Epithelial cell of esophagus (primary cell): ENCODE results near the gene HAAO.

Source experiments
- DNase-seq: peaks from one replicate; pipeline ENCODE4 v3.0.0; 2010; ENCODE audit warnings: low read depth
- H3K4me3 ChIP-seq: 2 replicates; pipeline ENCODE4 v1.5.1; 2011; ENCODE audit warnings: mild to moderate bottlenecking, low read length, control low read depth
- CTCF ChIP-seq: IDR thresholded peaks from 2 replicates; pipeline ENCODE4 v1.5.1; 2011; ENCODE audit warnings: low read depth, mild to moderate bottlenecking, low read length, control low read depth, inconsistent platforms; ENCODE audit not compliant: insufficient read depth; ENCODE audit errors: missing control alignments

The HAAO gene

GRCh38 chr2:42756966-42757513 lies 35.3 kb downstream of the HAAO start:
- H3K4me3 ChIP-seq: no peak overlapping the region
- DNase-seq: no peak
- no peak for TF ChIP-seq CTCF

GRCh38 chr2:42756150-42756775 lies 36.1 kb downstream of the HAAO start:
- no peak for DNase-seq
- no peak for TF ChIP-seq CTCF

GRCh38 chr2:42755191-42755880 lies 37.0 kb downstream of the HAAO start:
- TF ChIP-seq CTCF: no peak

More at GRCh38 chr2:42756150-42756775, 36.1 kb downstream of the HAAO start:
- no peak overlapping the region for H3K4me3 ChIP-seq

GRCh38 chr2:42754776-42755140 lies 37.6 kb downstream of the HAAO start:
- no peak for DNase-seq
- H3K4me3 ChIP-seq: no peak overlapping the region
- TF ChIP-seq CTCF: no peak

More at GRCh38 chr2:42755191-42755880, 37.0 kb downstream of the HAAO start:
- H3K4me3 ChIP-seq: no peak overlapping the region
- DNase-seq: no peak

GRCh38 chr2:42754021-42754775 lies 38.2 kb downstream of the HAAO start:
- TF ChIP-seq CTCF: no peak
- no peak for DNase-seq

GRCh38 chr2:42752816-42753813 lies 39.3 kb downstream of the HAAO start:
- H3K4me3 ChIP-seq: no peak overlapping the region
- DNase-seq: no peak
- TF ChIP-seq CTCF: no peak

More at GRCh38 chr2:42754021-42754775, 38.2 kb downstream of the HAAO start:
- no peak overlapping the region for H3K4me3 ChIP-seq
